PC-3 (cell line): ENCODE data around the gene OXNAD1. TPM values are rescaled to one million over a fixed set of nuclear protein-coding genes. Genes with fewer than 3 reads are reported as not detected.

Experiments
- ATAC-seq: fragments of 200-7000 bp; cut with Tn5 transposase; 2 replicates; pipeline ENCODE4 v1.9.1; 2020; ENCODE audit warnings: mild to moderate bottlenecking, moderate library complexity
- BruUV-seq: library from RNA; stranded (reverse); fragments of 400-500 nt; replicated peaks from 2 replicates; lab custom pipeline; 2021; lab: Mats Ljungman, UMichigan
- CTCF ChIA-PET: fragments of 300-600 bp; sonication (Branson Sonifier 250); formaldehyde crosslinking; loops from one replicate; lab custom pipeline; 2022; ENCODE audit warnings: antibody characterized with exemption; lab: Charles Lee
- POLR2A ChIA-PET: fragments of 300-600 bp; sonication (Branson Sonifier 250); formaldehyde crosslinking; loops from one replicate; lab custom pipeline; 2022; ENCODE audit warnings: antibody characterized with exemption; ENCODE audit not compliant: unreplicated experiment; lab: Charles Lee
- DNase-seq: peaks from one replicate; pipeline ENCODE4 v3.0.0-alpha.2; 2015
- H2AFZ ChIP-seq: fragments of 300-600 bp; sonication (generic); 2 replicates; pipeline ENCODE4 v1.6.0; 2016; ENCODE audit warnings: antibody characterized with exemption, low read length
- H3F3A ChIP-seq: fragments of 300-600 bp; sonication (generic); one replicate; pipeline ENCODE4 v1.6.0; 2017; ENCODE audit warnings: antibody characterized with exemption, low read length, control low read depth, mild to moderate bottlenecking; ENCODE audit not compliant: unreplicated experiment
- H3K27ac ChIP-seq: fragments of 300-600 bp; sonication (generic); 2 replicates; pipeline ENCODE4 v1.5.1; 2016; ENCODE audit warnings: mild to moderate bottlenecking, low read length
- H3K27me3 ChIP-seq: fragments of 300-600 bp; sonication (generic); 2 replicates; pipeline ENCODE4 v1.6.1; 2016; ENCODE audit warnings: low read length, mixed read lengths
- H3K36me3 ChIP-seq: fragments of 300-600 bp; sonication (generic); 2 replicates; pipeline ENCODE4 v1.6.1; 2016; ENCODE audit warnings: low read depth, mixed run types, low read length, mixed read lengths
- H3K4me1 ChIP-seq: fragments of 300-600 bp; sonication (generic); 2 replicates; pipeline ENCODE4 v1.5.1; 2016; ENCODE audit warnings: low read length; ENCODE audit not compliant: insufficient read depth
- H3K4me2 ChIP-seq: fragments of 300-600 bp; sonication (generic); 2 replicates; pipeline ENCODE4 v1.6.0; 2016; ENCODE audit warnings: low read length
- H3K4me3 ChIP-seq: fragments of 300-600 bp; sonication (generic); 2 replicates; pipeline ENCODE4 v1.5.1; 2016; ENCODE audit warnings: mild to moderate bottlenecking, low read length, mixed read lengths
- H3K79me2 ChIP-seq: fragments of 300-600 bp; sonication (generic); 2 replicates; pipeline ENCODE4 v1.6.1; 2017; ENCODE audit warnings: low read length, mixed read lengths
- H3K9ac ChIP-seq: fragments of 300-600 bp; sonication (generic); 2 replicates; pipeline ENCODE4 v1.6.0; 2016; ENCODE audit warnings: mild to moderate bottlenecking, low read length
- H3K9me2 ChIP-seq: fragments of 300-600 bp; sonication (generic); replicated peaks from 2 replicates; pipeline ENCODE4 v1.6.1; 2016; ENCODE audit warnings: mixed run types, low read length, mixed read lengths
- H3K9me3 ChIP-seq: fragments of 300-600 bp; sonication (generic); 2 replicates; pipeline ENCODE4 v1.6.1; 2016; ENCODE audit warnings: low read length, mixed read lengths
- H4K20me1 ChIP-seq: fragments of 300-600 bp; sonication (generic); 2 replicates; pipeline ENCODE4 v1.6.1; 2016; ENCODE audit warnings: low read length, mixed read lengths
- EZH2 ChIP-seq: fragments of 300-600 bp; sonication (generic); IDR thresholded peaks from one replicate; pipeline ENCODE4 v1.6.1; 2017; ENCODE audit warnings: antibody characterized with exemption, mild to moderate bottlenecking, low read length; ENCODE audit not compliant: unreplicated experiment
- EZH2phosphoT487 ChIP-seq: fragments of 300-600 bp; sonication (generic); IDR thresholded peaks from 2 replicates; pipeline ENCODE4 v1.6.1; 2018; ENCODE audit warnings: mild to moderate bottlenecking, antibody characterized with exemption, low read length, borderline replicate concordance
- intact Hi-C: fragments of 100-400 bp; cut with micrococcal nuclease; formaldehyde crosslinking; loops from 2 replicates; pipeline ENCODE4 v1.9.0; 2023
- total RNA-seq: library from RNA; depleted of rRNA; stranded (reverse); fragments of >200 nt; gene quantifications from 2 replicates; pipeline ENCODE4 v1.2.3, GENCODE V29; 2014
- TF ChIP-seq, protein P1 (sequence below): fragments of 300-600 bp; sonication (generic); conservative IDR thresholded peaks from 2 replicates; pipeline ENCODE4 v1.5.1; 2017; ENCODE audit warnings: antibody characterized with exemption, low read depth, mild to moderate bottlenecking, low read length

OXNAD1 gene
- total RNA-seq, 1 experiment from 2014 or later, result 20.5 TPM

DNA sequence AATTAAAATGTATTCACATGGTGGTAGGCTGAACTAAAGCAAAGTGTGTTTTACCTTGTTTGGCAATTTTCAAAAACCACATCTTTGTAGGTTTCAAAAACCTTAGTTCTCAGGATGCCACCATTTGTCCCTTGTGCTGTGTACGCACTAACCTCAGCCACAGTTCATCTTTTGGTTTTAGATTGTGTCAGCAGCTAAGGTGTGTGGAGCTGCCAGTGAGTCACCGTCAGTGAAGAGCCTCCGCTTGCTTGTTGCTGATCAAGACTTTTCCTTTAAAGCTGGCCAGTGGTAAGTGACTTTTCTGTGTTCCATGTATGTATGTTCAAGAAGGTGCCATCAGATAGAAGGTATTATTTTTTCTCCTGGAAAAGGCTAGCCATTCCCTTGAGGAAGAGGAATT, 21.1 kb downstream of the OXNAD1 start:
- Histone ChIP-seq H4K20me1 (no peaks in the 10 kb centered on the region), H3K4me1 (no peaks in the 10 kb centered on the region), H3K9me2 (no peaks in the 10 kb centered on the region), H3K4me2 (no peak overlapping the region), H3K9ac (no peak overlapping the region), H3F3A (no peaks in the 10 kb centered on the region), H3K9me3 (no peaks in the 10 kb centered on the region), H3K36me3 (peaks cover 17% of the 10 kb centered on the region), H3K4me3 (no peak overlapping the region), H3K27ac (no peak overlapping the region), H2AFZ (no peak overlapping the region), H3K79me2 (no peaks in the 10 kb centered on the region), H3K27me3 (no peaks in the 10 kb centered on the region)
- no peak for TF ChIP-seq EZH2
- TF ChIP-seq EZH2phosphoT487, result no peak
- TF ChIP-seq, protein P1, sequence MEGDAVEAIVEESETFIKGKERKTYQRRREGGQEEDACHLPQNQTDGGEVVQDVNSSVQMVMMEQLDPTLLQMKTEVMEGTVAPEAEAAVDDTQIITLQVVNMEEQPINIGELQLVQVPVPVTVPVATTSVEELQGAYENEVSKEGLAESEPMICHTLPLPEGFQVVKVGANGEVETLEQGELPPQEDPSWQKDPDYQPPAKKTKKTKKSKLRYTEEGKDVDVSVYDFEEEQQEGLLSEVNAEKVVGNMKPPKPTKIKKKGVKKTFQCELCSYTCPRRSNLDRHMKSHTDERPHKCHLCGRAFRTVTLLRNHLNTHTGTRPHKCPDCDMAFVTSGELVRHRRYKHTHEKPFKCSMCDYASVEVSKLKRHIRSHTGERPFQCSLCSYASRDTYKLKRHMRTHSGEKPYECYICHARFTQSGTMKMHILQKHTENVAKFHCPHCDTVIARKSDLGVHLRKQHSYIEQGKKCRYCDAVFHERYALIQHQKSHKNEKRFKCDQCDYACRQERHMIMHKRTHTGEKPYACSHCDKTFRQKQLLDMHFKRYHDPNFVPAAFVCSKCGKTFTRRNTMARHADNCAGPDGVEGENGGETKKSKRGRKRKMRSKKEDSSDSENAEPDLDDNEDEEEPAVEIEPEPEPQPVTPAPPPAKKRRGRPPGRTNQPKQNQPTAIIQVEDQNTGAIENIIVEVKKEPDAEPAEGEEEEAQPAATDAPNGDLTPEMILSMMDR, result no peak
- no TSS peak for BruUV-seq
- intact Hi-C loops, result no loop called here
- ATAC-seq, result no peak
- no peak for DNase-seq
- ChIA-PET CTCF (no interaction called here), POLR2A (no interaction called here)

DNA sequence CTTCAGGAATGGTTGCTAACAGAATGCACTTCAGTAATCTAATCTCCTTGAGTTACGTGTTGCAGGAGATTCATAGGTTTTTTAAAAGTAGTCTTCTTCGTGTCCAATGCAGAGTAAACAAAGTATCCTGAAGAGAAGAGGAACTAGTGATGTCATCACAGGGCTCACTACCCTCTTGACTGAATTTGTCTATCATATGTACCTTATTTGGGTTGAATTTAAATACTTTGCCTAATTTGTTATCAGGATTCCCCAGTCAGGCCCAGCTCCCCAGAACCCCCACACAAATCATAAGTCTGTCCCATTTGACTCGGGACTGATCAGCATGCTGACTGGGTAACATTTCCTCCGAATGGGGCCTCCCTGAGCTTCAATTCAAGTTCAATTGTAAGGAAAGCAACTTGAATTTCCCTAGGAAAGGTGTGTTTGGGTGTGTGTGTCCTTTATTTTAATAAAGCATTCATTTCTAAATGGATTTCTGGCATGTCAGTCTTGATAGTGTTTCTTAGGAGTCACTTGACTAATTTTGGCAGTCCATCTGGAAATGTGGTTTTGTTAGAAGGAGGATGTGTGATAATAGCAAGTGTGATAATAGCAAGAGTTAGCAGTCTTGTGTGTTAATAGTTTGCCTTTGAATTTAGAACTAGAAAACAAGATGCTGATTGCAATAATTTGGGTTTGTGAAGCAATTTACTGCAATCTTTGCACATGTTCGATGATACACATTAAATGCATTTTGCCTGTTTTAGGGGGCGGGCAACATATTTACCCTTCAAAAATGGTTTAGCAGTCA, 21.9 kb downstream of the OXNAD1 start:
- no peaks in the 10 kb centered on the region for H3K9me3 ChIP-seq
- no peak for TF ChIP-seq EZH2phosphoT487
- no peak for TF ChIP-seq EZH2
- TF ChIP-seq, protein P1, result no peak
- H3K27me3 ChIP-seq, result no peaks in the 10 kb centered on the region
- no peak overlapping the region for H3K4me2 ChIP-seq
- H3K4me1 ChIP-seq, result no peaks in the 10 kb centered on the region
- no peaks in the 10 kb centered on the region for H3F3A ChIP-seq
- no peak overlapping the region for H3K4me3 ChIP-seq
- H3K36me3 ChIP-seq, result peaks cover 20% of the 10 kb centered on the region
- H3K79me2 ChIP-seq, result no peaks in the 10 kb centered on the region
- intact Hi-C loops, result no loop called here
- no peak overlapping the region for H3K27ac ChIP-seq
- CTCF ChIA-PET, result no interaction called here
- H3K9ac ChIP-seq, result no peak overlapping the region
- BruUV-seq, result no TSS peak
- no peak for ATAC-seq
- H2AFZ ChIP-seq, result no peak overlapping the region
- H4K20me1 ChIP-seq, result no peaks in the 10 kb centered on the region
- no peak for DNase-seq
- H3K9me2 ChIP-seq, result no peaks in the 10 kb centered on the region
- POLR2A ChIA-PET, result no interaction called here

DNA sequence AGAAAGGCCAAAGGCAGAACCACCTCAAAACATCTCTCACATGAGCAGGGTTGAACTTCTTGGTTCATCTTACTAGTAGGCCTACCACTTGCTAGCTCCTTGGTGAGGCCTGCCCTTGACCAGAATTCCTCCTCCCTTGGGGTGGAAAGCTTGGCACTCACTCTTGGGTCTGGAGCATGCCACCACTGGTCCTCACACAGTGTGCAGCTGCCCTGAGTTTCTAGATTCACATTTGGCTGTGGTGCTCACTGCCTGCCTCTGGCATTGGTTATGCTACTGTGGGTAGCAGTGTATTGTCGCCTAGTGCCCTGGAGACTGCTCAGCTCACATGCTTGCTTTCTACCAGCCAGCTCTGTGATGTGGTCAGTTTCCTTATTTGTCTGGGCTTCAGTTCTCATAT, 23.7 kb downstream of the OXNAD1 start:
- Histone ChIP-seq H4K20me1 (no peaks in the 10 kb centered on the region), H3K9me3 (no peaks in the 10 kb centered on the region), H3K36me3 (peaks cover 18% of the 10 kb centered on the region), H3K4me2 (no peak overlapping the region), H3F3A (no peaks in the 10 kb centered on the region), H3K79me2 (no peaks in the 10 kb centered on the region), H3K4me3 (no peak overlapping the region), H3K9ac (no peak overlapping the region), H3K9me2 (no peaks in the 10 kb centered on the region), H3K4me1 (no peaks in the 10 kb centered on the region), H3K27ac (no peak overlapping the region), H2AFZ (no peak overlapping the region), H3K27me3 (no peaks in the 10 kb centered on the region)
- POLR2A ChIA-PET, result interaction anchor here (0.6 kb wide), 1 partner anchor 17 kb away, joined by 14 read pairs; no protein-coding TSS in a partner anchor
- ATAC-seq (no peak), DNase-seq (no peak)
- intact Hi-C loops, result no loop called here
- BruUV-seq, result no TSS peak
- TF ChIP-seq, protein P1, result no peak
- TF ChIP-seq EZH2 (no peak), EZH2phosphoT487 (no peak)
- CTCF ChIA-PET, result no interaction called here
